ENCODE results near the gene RINT1.

DNA sequence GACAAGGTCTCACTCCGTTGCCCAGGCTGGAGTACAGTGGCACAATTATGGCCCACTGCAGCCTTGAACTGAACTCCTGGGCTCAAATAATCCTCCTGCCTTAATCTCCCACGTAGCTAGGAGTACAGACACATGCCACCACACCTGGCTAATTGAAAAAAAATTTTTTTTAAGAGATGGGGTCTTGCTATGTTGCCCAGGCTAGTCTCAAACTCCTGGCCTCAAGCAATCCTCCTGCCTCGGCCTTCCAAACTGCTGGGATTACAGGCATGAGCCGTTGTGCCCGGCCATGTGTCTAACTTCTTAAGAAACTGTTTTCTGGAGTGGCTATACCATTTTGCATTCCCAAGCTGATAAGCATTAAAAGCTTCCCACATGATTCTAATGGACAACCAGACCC, 58.8 kb downstream of the RINT1 start:
- TF ChIP-seq HMGXB4 (CRISPR knock-in tag; IDR thresholded peaks at IDR 0.05) (no peak), ERG (CRISPR knock-in tag; IDR thresholded peaks at IDR 0.05) (no peak), NR1H2 (CRISPR knock-in tag; IDR thresholded peaks at IDR 0.05) (no peak), TEAD4 (CRISPR knock-in tag; IDR thresholded peaks at IDR 0.05) (no peak), SP1 (CRISPR knock-in tag; conservative IDR thresholded peaks at IDR 0.05) (no peak), ZNF396 (CRISPR knock-in tag; IDR thresholded peaks at IDR 0.05; ENCODE audit: borderline replicate concordance) (no peak)
- TF ChIP-seq, protein P1, sequence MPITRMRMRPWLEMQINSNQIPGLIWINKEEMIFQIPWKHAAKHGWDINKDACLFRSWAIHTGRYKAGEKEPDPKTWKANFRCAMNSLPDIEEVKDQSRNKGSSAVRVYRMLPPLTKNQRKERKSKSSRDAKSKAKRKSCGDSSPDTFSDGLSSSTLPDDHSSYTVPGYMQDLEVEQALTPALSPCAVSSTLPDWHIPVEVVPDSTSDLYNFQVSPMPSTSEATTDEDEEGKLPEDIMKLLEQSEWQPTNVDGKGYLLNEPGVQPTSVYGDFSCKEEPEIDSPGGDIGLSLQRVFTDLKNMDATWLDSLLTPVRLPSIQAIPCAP (CRISPR knock-in tag; IDR thresholded peaks at IDR 0.05), result no peak
- TF ChIP-seq, protein P2, sequence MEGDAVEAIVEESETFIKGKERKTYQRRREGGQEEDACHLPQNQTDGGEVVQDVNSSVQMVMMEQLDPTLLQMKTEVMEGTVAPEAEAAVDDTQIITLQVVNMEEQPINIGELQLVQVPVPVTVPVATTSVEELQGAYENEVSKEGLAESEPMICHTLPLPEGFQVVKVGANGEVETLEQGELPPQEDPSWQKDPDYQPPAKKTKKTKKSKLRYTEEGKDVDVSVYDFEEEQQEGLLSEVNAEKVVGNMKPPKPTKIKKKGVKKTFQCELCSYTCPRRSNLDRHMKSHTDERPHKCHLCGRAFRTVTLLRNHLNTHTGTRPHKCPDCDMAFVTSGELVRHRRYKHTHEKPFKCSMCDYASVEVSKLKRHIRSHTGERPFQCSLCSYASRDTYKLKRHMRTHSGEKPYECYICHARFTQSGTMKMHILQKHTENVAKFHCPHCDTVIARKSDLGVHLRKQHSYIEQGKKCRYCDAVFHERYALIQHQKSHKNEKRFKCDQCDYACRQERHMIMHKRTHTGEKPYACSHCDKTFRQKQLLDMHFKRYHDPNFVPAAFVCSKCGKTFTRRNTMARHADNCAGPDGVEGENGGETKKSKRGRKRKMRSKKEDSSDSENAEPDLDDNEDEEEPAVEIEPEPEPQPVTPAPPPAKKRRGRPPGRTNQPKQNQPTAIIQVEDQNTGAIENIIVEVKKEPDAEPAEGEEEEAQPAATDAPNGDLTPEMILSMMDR (IDR thresholded peaks at IDR 0.05), result no peak

All from WTC11 (cell line).